Cardiac atrium fibroblast (primary cell): Measurements from ENCODE around the gene OR4C16. TPM values are rescaled to one million over a fixed set of nuclear protein-coding genes. Genes with fewer than 3 reads are reported as not detected.

Source experiments
- total RNA-seq: library from RNA; depleted of rRNA; stranded (reverse); fragments of >200 nt; gene quantifications from 2 replicates; pipeline ENCODE4 v1.2.3, GENCODE V29; 2015

The OR4C16 gene, protein sequence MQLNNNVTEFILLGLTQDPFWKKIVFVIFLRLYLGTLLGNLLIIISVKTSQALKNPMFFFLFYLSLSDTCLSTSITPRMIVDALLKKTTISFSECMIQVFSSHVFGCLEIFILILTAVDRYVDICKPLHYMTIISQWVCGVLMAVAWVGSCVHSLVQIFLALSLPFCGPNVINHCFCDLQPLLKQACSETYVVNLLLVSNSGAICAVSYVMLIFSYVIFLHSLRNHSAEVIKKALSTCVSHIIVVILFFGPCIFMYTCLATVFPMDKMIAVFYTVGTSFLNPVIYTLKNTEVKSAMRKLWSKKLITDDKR
- total RNA-seq = not detected in 2 replicates

DNA sequence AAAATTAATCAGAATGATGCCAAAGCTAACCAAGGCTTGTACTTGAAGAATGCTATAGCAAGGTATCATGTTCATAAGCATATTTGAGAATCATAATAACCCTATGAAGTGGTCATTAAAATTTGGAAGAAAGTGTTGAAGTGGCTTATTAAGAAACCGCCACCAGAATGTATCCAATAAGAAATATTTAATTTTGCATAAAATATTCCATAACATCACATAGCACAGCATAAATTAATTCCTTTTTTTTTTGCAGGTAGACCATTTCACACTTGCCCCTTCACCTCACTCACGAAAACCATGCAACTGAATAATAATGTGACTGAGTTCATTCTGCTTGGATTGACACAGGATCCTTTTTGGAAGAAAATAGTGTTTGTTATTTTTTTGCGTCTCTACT, at the start of gene OR4C16:
TSS of gene OR4C16 (plus strand) at position 301 of the 400 bp plus-strand sequence. CDS start at position 301, 0 bp downstream.

DNA sequence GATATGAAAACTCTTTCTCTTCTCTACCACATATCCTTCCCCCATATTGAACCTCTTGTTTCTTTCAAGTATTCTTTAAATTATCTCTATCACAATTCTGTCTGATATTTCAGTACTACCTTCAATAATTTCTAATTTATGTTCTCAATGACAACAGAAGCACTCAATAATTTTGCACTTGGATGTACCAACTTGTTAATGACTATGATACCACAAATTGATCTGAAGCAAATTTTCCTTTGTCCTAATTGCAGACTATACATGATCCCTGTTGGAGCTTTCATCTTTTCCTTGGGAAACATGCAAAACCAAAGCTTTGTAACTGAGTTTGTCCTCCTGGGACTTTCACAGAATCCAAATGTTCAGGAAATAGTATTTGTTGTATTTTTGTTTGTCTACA, 17.8 kb upstream of the OR4C16 start, which contains the start of gene OR4C15:
TSS of gene OR4C15 (plus strand) at position 301 of the 400 bp plus-strand sequence. CDS start at position 301, 0 bp downstream.

DNA sequence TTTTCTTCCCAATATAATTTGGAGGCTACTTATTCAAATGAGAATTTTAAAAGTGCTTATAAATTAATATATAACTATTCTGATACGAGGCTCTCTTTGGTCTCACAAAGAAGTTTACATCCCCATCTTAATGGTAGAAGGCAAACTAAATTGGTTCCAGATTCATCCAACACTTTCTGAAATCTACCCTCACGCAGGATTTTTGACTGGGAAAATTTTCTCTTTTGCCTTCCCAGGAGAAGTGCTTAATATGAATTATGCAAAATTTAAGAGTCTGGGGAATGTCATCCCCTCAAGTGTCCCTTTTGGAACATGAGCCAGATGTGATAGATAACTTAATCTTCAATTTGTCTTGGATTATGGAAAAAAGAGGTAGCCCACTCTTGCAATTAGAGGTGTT, 35.6 kb downstream of the OR4C16 start, which contains the start of gene OR4C11:
TSS of gene OR4C11 (minus strand) at position 101 of the 400 bp plus-strand sequence. CDS start 3,272 bp downstream, outside the sequence.

Other genes with a start within 250 kb of the OR4C16 start
- not detected in 2 replicates for gene OR4A16, start 228.9 kb upstream of the OR4C16 start, total RNA-seq
- gene OR4A15, start 204.2 kb upstream of the OR4C16 start, total RNA-seq = not detected in 2 replicates
- gene OR4C15, start 17.7 kb upstream of the OR4C16 start, total RNA-seq = not detected in 2 replicates
- gene OR4C11, start 35.5 kb downstream of the OR4C16 start, total RNA-seq = not detected in 2 replicates
- not detected in 2 replicates for gene OR4P4, start 63.0 kb downstream of the OR4C16 start, total RNA-seq
- not detected in 2 replicates for gene OR4S2, start 76.2 kb downstream of the OR4C16 start, total RNA-seq
- not detected in 2 replicates for gene OR4C6, start 90.1 kb downstream of the OR4C16 start, total RNA-seq
- not detected in 2 replicates for gene OR5D13, start 201.3 kb downstream of the OR4C16 start, total RNA-seq
- gene OR5D14, start 223.4 kb downstream of the OR4C16 start, total RNA-seq = not detected in 2 replicates
- not detected in 2 replicates for gene OR5L1, start 239.2 kb downstream of the OR4C16 start, total RNA-seq
- not detected in 2 replicates for gene OR5D18, start 247.5 kb downstream of the OR4C16 start, total RNA-seq